H1 (cell line): ENCODE data around the gene DOK6. TPM values are rescaled to one million over a fixed set of nuclear protein-coding genes. Genes with fewer than 3 reads are reported as not detected.
A peak's percentile ranks its signal among the peaks of the same experiment; 100 is the strongest.

Source experiments
- CTCF ChIA-PET: fragments of 300-600 bp; sonication (Branson Sonifier 250); formaldehyde crosslinking; loops from one replicate; lab custom pipeline; 2021; ENCODE audit not compliant: partially characterized antibody; lab: Charles Lee
- POLR2A ChIA-PET: fragments of 300-600 bp; sonication (Branson Sonifier 250); formaldehyde crosslinking; loops from one replicate; lab custom pipeline; 2021; ENCODE audit warnings: inconsistent platforms; ENCODE audit not compliant: partially characterized antibody; lab: Charles Lee
- DNase-seq, 2 experiments: peaks; one replicate each; pipeline versions ENCODE4 v3.0.0 to v3.0.0-alpha.2; 2010 to 2022; ENCODE audit warnings: low spot score in 2 of 2, low read depth in 1 of 2, mixed read lengths in 1 of 2
- FAIRE-seq: peaks from 2 replicates; lab custom pipeline; 2011; peaks lifted over from hg19 to GRCh38; lab: Jason Lieb, UNC
- H2AFZ ChIP-seq: 2 replicates; pipeline ENCODE4 v1.8.1; 2012; ENCODE audit warnings: low read length, inconsistent platforms
- H2AK5ac ChIP-seq: 2 replicates; pipeline ENCODE4 v1.6.1; 2013; ENCODE audit warnings: low read depth, low read length
- H2BK120ac ChIP-seq: replicated peaks from 2 replicates; pipeline ENCODE3; 2013; ENCODE audit warnings: low read depth, low read length, inconsistent platforms
- H2BK12ac ChIP-seq: 2 replicates; pipeline ENCODE4 v1.6.1; 2013; ENCODE audit warnings: low read depth, low read length
- H2BK15ac ChIP-seq: 2 replicates; pipeline ENCODE4 v1.6.1; 2013; ENCODE audit warnings: low read length
- H2BK20ac ChIP-seq: 2 replicates; pipeline ENCODE4 v1.6.1; 2013; ENCODE audit warnings: low read length
- H2BK5ac ChIP-seq: 2 replicates; pipeline ENCODE4 v1.6.1; 2013; ENCODE audit warnings: low read depth, low read length
- H3K14ac ChIP-seq: 2 replicates; pipeline ENCODE4 v1.6.1; 2013; ENCODE audit warnings: inconsistent platforms; ENCODE audit not compliant: insufficient read length
- H3K18ac ChIP-seq: 2 replicates; pipeline ENCODE4 v1.6.1; 2013; ENCODE audit warnings: low read length; ENCODE audit errors: extremely low read depth
- H3K23ac ChIP-seq: 2 replicates; pipeline ENCODE4 v1.6.1; 2013; ENCODE audit warnings: inconsistent platforms; ENCODE audit not compliant: insufficient read length
- H3K23me2 ChIP-seq: 2 replicates; pipeline ENCODE4 v1.6.1; 2013; ENCODE audit warnings: low read depth, low read length
- H3K27ac ChIP-seq: 2 replicates; pipeline ENCODE4 v1.6.1; 2011; ENCODE audit warnings: low read depth, low read length, inconsistent platforms
- H3K27me3 ChIP-seq, 4 experiments: replicated peaks in 1 of 4; 1 replicate in 1 of 4; 2 replicates in 3 of 4; pipeline versions ENCODE4 v1.6.1 to v1.8.1; 2011 to 2013; ENCODE audit warnings: low read length in 3 of 4, mild to moderate bottlenecking in 3 of 4, inconsistent platforms in 2 of 4, mixed read lengths in 2 of 4, moderate library complexity in 1 of 4; ENCODE audit not compliant: control insufficient read depth in 3 of 4, insufficient read depth in 3 of 4; ENCODE audit errors: extremely low read depth in 1 of 4
- H3K36me3 ChIP-seq, 4 experiments: 2 replicates each; pipeline versions ENCODE4 v1.6.1 to v1.8.1; 2011 to 2013; ENCODE audit warnings: mild to moderate bottlenecking in 4 of 4, low read length in 3 of 4, moderate library complexity in 2 of 4, control low read depth in 1 of 4, inconsistent platforms in 1 of 4; ENCODE audit not compliant: insufficient read depth in 4 of 4, control insufficient read depth in 2 of 4
- H3K4ac ChIP-seq: replicated peaks from 2 replicates; pipeline ENCODE3; 2013; ENCODE audit warnings: low read length, low read depth, mixed read lengths, inconsistent platforms; ENCODE audit not compliant: insufficient read length
- H3K4me1 ChIP-seq, 4 experiments: replicated peaks in 1 of 4; 1 replicate in 1 of 4; 2 replicates in 3 of 4; pipeline versions ENCODE4 v1.6.1 to v1.8.1; 2011 to 2013; ENCODE audit warnings: low read length in 3 of 4, inconsistent platforms in 2 of 4, mixed read lengths in 1 of 4; ENCODE audit not compliant: insufficient read depth in 4 of 4, control insufficient read depth in 3 of 4
- H3K4me2 ChIP-seq, 2 experiments: 2 replicates each; pipeline versions ENCODE4 v1.6.1 to v1.8.1; 2011 to 2013; ENCODE audit warnings: low read depth in 2 of 2, low read length in 2 of 2, control low read depth in 1 of 2, inconsistent platforms in 1 of 2, mild to moderate bottlenecking in 1 of 2; ENCODE audit not compliant: insufficient read depth in 1 of 2
- H3K4me3 ChIP-seq, 4 experiments: fragments of 200-600, 300-600 bp in 1 of 4; sonication (generic), shearing (Covaris generic), sonication (Bioruptor Twin) in 1 of 4; 2 replicates each; pipeline versions ENCODE4 v1.5.1 to v1.8.1; 2011 to 2016; ENCODE audit warnings: low read length in 4 of 4, low read depth in 3 of 4, control low read depth in 2 of 4, inconsistent platforms in 2 of 4, mild to moderate bottlenecking in 2 of 4, mixed read lengths in 1 of 4, moderate library complexity in 1 of 4; ENCODE audit not compliant: insufficient read depth in 2 of 4; ENCODE audit errors: extremely low read depth in 1 of 4
- H3K56ac ChIP-seq: replicated peaks from 2 replicates; pipeline ENCODE3; 2013; ENCODE audit warnings: low read depth, mild to moderate bottlenecking, mixed read lengths, low read length, inconsistent platforms; ENCODE audit not compliant: insufficient read length
- H3K79me1 ChIP-seq: 2 replicates; pipeline ENCODE4 v1.6.1; 2013; ENCODE audit warnings: low read depth, low read length, control low read depth
- H3K79me2 ChIP-seq, 2 experiments: 2 replicates each; pipeline versions ENCODE4 v1.6.1 to v1.8.1; 2012 to 2013; ENCODE audit warnings: low read length in 2 of 2, mild to moderate bottlenecking in 2 of 2, inconsistent platforms in 1 of 2; ENCODE audit not compliant: insufficient read depth in 2 of 2, control insufficient read depth in 1 of 2
- H3K9ac ChIP-seq, 4 experiments: replicated peaks in 1 of 4; 1 replicate in 1 of 4; 2 replicates in 3 of 4; pipeline versions ENCODE4 v1.6.1 to v1.8.1; 2011 to 2013; ENCODE audit warnings: low read depth in 3 of 4, low read length in 3 of 4, control low read depth in 2 of 4, mild to moderate bottlenecking in 2 of 4, moderate library complexity in 2 of 4, inconsistent platforms in 1 of 4; ENCODE audit errors: extremely low read depth in 1 of 4
- H3K9me3 ChIP-seq, 2 experiments: 2 replicates each; pipeline versions ENCODE4 v1.6.1 to v1.8.1; 2012 to 2013; ENCODE audit warnings: mild to moderate bottlenecking in 2 of 2, moderate library complexity in 2 of 2, control low read depth in 1 of 2, inconsistent platforms in 1 of 2, low read depth in 1 of 2, low read length in 1 of 2, mixed read lengths in 1 of 2; ENCODE audit not compliant: insufficient read depth in 2 of 2
- H4K20me1 ChIP-seq, 2 experiments: replicated peaks in 1 of 2; 2 replicates each; pipeline versions ENCODE3 to v1.8.1; 2011 to 2013; ENCODE audit warnings: inconsistent platforms in 2 of 2, low read length in 2 of 2, mild to moderate bottlenecking in 1 of 2; ENCODE audit not compliant: insufficient read depth in 2 of 2, control insufficient read depth in 1 of 2
- H4K5ac ChIP-seq: 2 replicates; pipeline ENCODE4 v1.6.1; 2013; ENCODE audit warnings: low read length, low read depth, mixed read lengths, inconsistent platforms; ENCODE audit not compliant: insufficient read length
- H4K8ac ChIP-seq: 2 replicates; pipeline ENCODE4 v1.8.0; 2013; ENCODE audit warnings: mild to moderate bottlenecking, moderate library complexity, low read length, inconsistent platforms; ENCODE audit not compliant: insufficient read depth; ENCODE audit errors: extremely low read depth
- H4K91ac ChIP-seq: replicated peaks from 2 replicates; pipeline ENCODE3; 2013; ENCODE audit warnings: low read length, mixed read lengths, inconsistent platforms; ENCODE audit not compliant: insufficient read length
- BACH1 ChIP-seq: IDR thresholded peaks from 2 replicates; pipeline ENCODE4 v1.6.1; 2012; ENCODE audit warnings: low read length, improper control_type of control experiment
- MAFK ChIP-seq: IDR thresholded peaks from 2 replicates; pipeline ENCODE4 v1.6.1; 2012; ENCODE audit warnings: low read depth, mild to moderate bottlenecking, improper control_type of control experiment, low read length
- NRF1 ChIP-seq: IDR thresholded peaks from 2 replicates; pipeline ENCODE4 v1.6.1; 2011; ENCODE audit warnings: mild to moderate bottlenecking, low read depth, low read length, improper control_type of control experiment
- RAD21 ChIP-seq, 2 experiments: IDR thresholded peaks in 1 of 2; conservative IDR thresholded peaks in 1 of 2; 2 replicates each; pipeline ENCODE4 v1.6.1; 2011; ENCODE audit warnings: low read depth in 2 of 2, low read length in 2 of 2, improper control_type of control experiment in 1 of 2, inconsistent platforms in 1 of 2, mild to moderate bottlenecking in 1 of 2, moderate library complexity in 1 of 2
- TCF12 ChIP-seq: IDR thresholded peaks from 2 replicates; pipeline ENCODE4 v1.6.1; 2011; ENCODE audit warnings: low read depth, mild to moderate bottlenecking, low read length
- WGBS, 2 experiments: shearing (Covaris generic) in 1 of 2; methylation state at CpG; one replicate each; pipeline versions ENCODE4 v1.1.6 to v1.1.7; 2013 to 2015; ENCODE audit warnings: low lambda C conversion rate in 2 of 2, mixed read lengths in 2 of 2, inconsistent platforms in 1 of 2, low coverage in 1 of 2, missing lambda C conversion rate in 1 of 2; ENCODE audit not compliant: insufficient replicate concordance in 2 of 2, insufficient coverage in 1 of 2, insufficient read length in 1 of 2; ENCODE audit errors: extremely low coverage in 1 of 2, missing lambda C conversion rate in 1 of 2; 5-methylcytosine and 5-hydroxymethylcytosine counted together
- polyA plus RNA-seq, 7 experiments: library from polyadenylated mRNA; depleted of rRNA in 3 of 7; stranded (reverse) in 5 of 7; unstranded in 2 of 7; fragments of >200 nt in 5 of 7; fragments of 200-250 nt in 2 of 7; gene quantifications; 1 replicate in 5 of 7; 2 replicates in 1 of 7; 4 replicates in 1 of 7; pipeline versions ENCODE4 v1.2.1 to v1.2.3, GENCODE V29; 2011 to 2013; ENCODE audit warnings: missing spikeins in 2 of 7, mixed read lengths in 2 of 7
- total RNA-seq: library from RNA; stranded (reverse); fragmentation: NEBNext Ultra II Directional; extraction: Animal tissue kit (Norgen Biotek cat#: 25700); gene quantifications from 2 replicates; pipeline ENCODE4 v1.2.1, GENCODE V29; 2021

The DOK6 gene
- total and polyA plus RNA-seq, 2 of the 8 experiments (the other 6 are each of a cell fraction or from before 2014, with no cell fraction given), result 0.33 to 0.50 TPM

GRCh38 chr18:69397096-69397495, 3.6 kb upstream of the DOK6 start:
- Histone ChIP-seq H4K5ac (no peak overlapping the region), H3K4ac (no peak overlapping the region), H2AFZ (no peak overlapping the region), H4K20me1 (no peaks in the 10 kb centered on the region), H2BK15ac (no peak overlapping the region), H3K56ac (no peak overlapping the region), H3K9me3 (no peaks in the 10 kb centered on the region), H3K4me2 (no peak overlapping the region), H2BK120ac (no peak overlapping the region), H2BK20ac (no peak overlapping the region), H3K9ac (no peak overlapping the region), H3K23me2 (peaks cover 16% of the 10 kb centered on the region), H2BK12ac (no peak overlapping the region), H3K27me3 (peaks cover 9 to 15% (median 12%) of the 10 kb centered on the region in 4 experiments), H3K23ac (no peak overlapping the region), H2BK5ac (no peak overlapping the region), H3K79me2 (no peaks in the 10 kb centered on the region), H4K8ac (no peak overlapping the region), H3K36me3 (no peaks in the 10 kb centered on the region), H2AK5ac (no peak overlapping the region), H3K27ac (no peak overlapping the region), H4K91ac (no peak overlapping the region), H3K79me1 (no peaks in the 10 kb centered on the region), H3K4me3 (no peak overlapping the region), H3K18ac (no peak overlapping the region), H3K4me1 (peaks cover 0 to 6% (median 3%) of the 10 kb centered on the region in 4 experiments; a peak in 5 of 7 replicates), H3K14ac (no peak overlapping the region)
- CTCF ChIA-PET, result no interaction called here
- FAIRE-seq (no peak), DNase-seq (no peak)
- TF ChIP-seq MAFK, result 0 out of 2 replicates have a peak, but pooled peaks have one; percentile 44
- TF ChIP-seq TCF12, result no peak
- TF ChIP-seq NRF1, result no peak
- peak; percentile 51; the same call in 1 of the 2 replicates for TF ChIP-seq BACH1
- TF ChIP-seq RAD21 (IDR thresholded peaks at IDR 0.05 in 1 of 2, conservative IDR thresholded peaks at IDR 0.05 in 1 of 2; ENCODE audit: low read depth in 2 of 2, low read length in 2 of 2), result no peak
- WGBS, 2 experiments, result 93% methylated on average over 7 of the region's 7 CpGs; no CpG with 5 or more reads in 1 of the 2 experiments
- POLR2A ChIA-PET, result no interaction called here
